Adipocyte (in vitro differentiated cells): ENCODE measurements around the gene ELMOD2.
A peak's percentile ranks its signal among the peaks of the same experiment; 100 is the strongest.

Source experiments
- DNase-seq: peaks from one replicate; pipeline ENCODE4 v3.0.0-alpha.2; 2015; ENCODE audit warnings: low read depth
- H3K27me3 ChIP-seq: replicated peaks from 2 replicates; pipeline ENCODE4 v1.7.0; 2013; ENCODE audit warnings: mild to moderate bottlenecking, low read length, moderate library complexity; ENCODE audit not compliant: control insufficient read depth, insufficient read depth
- H3K36me3 ChIP-seq: 2 replicates; pipeline ENCODE4 v1.7.0; 2013; ENCODE audit warnings: low read length, mild to moderate bottlenecking, moderate library complexity; ENCODE audit not compliant: control insufficient read depth, insufficient read depth, severe bottlenecking
- H3K4me1 ChIP-seq: 2 replicates; pipeline ENCODE4 v1.7.0; 2013; ENCODE audit warnings: mild to moderate bottlenecking, low read length, moderate library complexity; ENCODE audit not compliant: control insufficient read depth, insufficient read depth
- H3K4me3 ChIP-seq: 2 replicates; pipeline ENCODE4 v1.7.0; 2013; ENCODE audit warnings: mild to moderate bottlenecking, low read length, moderate library complexity
- H3K9ac ChIP-seq: 2 replicates; pipeline ENCODE4 v1.7.0; 2013; ENCODE audit warnings: mild to moderate bottlenecking, low read length, moderate library complexity
- H3K9me3 ChIP-seq: 2 replicates; pipeline ENCODE4 v1.7.0; 2013; ENCODE audit warnings: mild to moderate bottlenecking, low read length, moderate library complexity; ENCODE audit not compliant: control insufficient read depth

The ELMOD2 gene

GRCh38 chr4:140529434-140529833 is 5.5 kb downstream of the ELMOD2 start:
- Histone ChIP-seq H3K9me3 (no peaks in the 10 kb centered on the region), H3K4me3 (no peak overlapping the region), H3K27me3 (no peaks in the 10 kb centered on the region), H3K4me1 (peaks cover 8% of the 10 kb centered on the region), H3K36me3 (peaks cover 19% of the 10 kb centered on the region), H3K9ac (no peak overlapping the region)
- no peak for DNase-seq

- no peaks in the 10 kb centered on the region for H3K4me1 ChIP-seq
- DNase-seq: peak; percentile 22
- peaks cover 37% of the 10 kb centered on the region for H3K36me3 ChIP-seq
- H3K9me3 ChIP-seq: no peaks in the 10 kb centered on the region
- no peaks in the 10 kb centered on the region for H3K27me3 ChIP-seq
- no peak overlapping the region for H3K9ac ChIP-seq
- H3K4me3 ChIP-seq: no peak overlapping the region
Measured at GRCh38 chr4:140533951-140534480, 10.0 kb downstream of the ELMOD2 start.

GRCh38 chr4:140556372-140557085 is 32.6 kb downstream of the ELMOD2 start:
- Histone ChIP-seq H3K27me3 (no peaks in the 10 kb centered on the region), H3K36me3 (no peaks in the 10 kb centered on the region), H3K9me3 (no peaks in the 10 kb centered on the region), H3K4me3 (no peak overlapping the region), H3K9ac (no peak overlapping the region), H3K4me1 (no peaks in the 10 kb centered on the region)
- DNase-seq: no peak

GRCh38 chr4:140557831-140558435 is 34.0 kb downstream of the ELMOD2 start:
- Histone ChIP-seq H3K9ac (no peak overlapping the region), H3K4me3 (no peak overlapping the region), H3K36me3 (no peaks in the 10 kb centered on the region), H3K4me1 (no peaks in the 10 kb centered on the region), H3K9me3 (no peaks in the 10 kb centered on the region), H3K27me3 (no peaks in the 10 kb centered on the region)
- peak; percentile 7 for DNase-seq

GRCh38 chr4:140559696-140560095 is 35.7 kb downstream of the ELMOD2 start:
- H3K4me3 ChIP-seq: no peak overlapping the region
- no peaks in the 10 kb centered on the region for H3K27me3 ChIP-seq
- no peak overlapping the region for H3K9ac ChIP-seq
- H3K9me3 ChIP-seq: no peaks in the 10 kb centered on the region
- H3K36me3 ChIP-seq: no peaks in the 10 kb centered on the region
- DNase-seq: no peak
- H3K4me1 ChIP-seq: no peaks in the 10 kb centered on the region

GRCh38 chr4:140568507-140569306 is 44.7 kb downstream of the ELMOD2 start, which contains the start of gene UCP1:
Gene UCP1, minus strand, starts transcription at chr4:140568961. Its CDS starts 232 bp downstream, at chr4:140568729.
- peak; percentile 30 for DNase-seq
- Histone ChIP-seq H3K36me3 (no peaks in the 10 kb centered on the region), H3K9ac (no peak within 1 kb of the TSS), H3K4me3 (peak within 1 kb of the TSS; percentile 77), H3K4me1 (peaks cover 18% of the 10 kb centered on the region), H3K27me3 (peaks cover 56% of the 10 kb centered on the region), H3K9me3 (peaks cover 27% of the 10 kb centered on the region)

GRCh38 chr4:140569307-140569638 is 45.3 kb downstream of the ELMOD2 start:
- no peak for DNase-seq
- Histone ChIP-seq H3K27me3 (peaks cover 56% of the 10 kb centered on the region), H3K9ac (no peak overlapping the region), H3K36me3 (no peaks in the 10 kb centered on the region), H3K4me3 (peak overlapping the region; percentile 77), H3K9me3 (peaks cover 27% of the 10 kb centered on the region), H3K4me1 (peaks cover 18% of the 10 kb centered on the region)

GRCh38 chr4:140571620-140572019 is 47.7 kb downstream of the ELMOD2 start:
- no peak for DNase-seq
- no peak overlapping the region for H3K9ac ChIP-seq
- peaks cover 51% of the 10 kb centered on the region for H3K27me3 ChIP-seq
- peaks cover 18% of the 10 kb centered on the region for H3K4me1 ChIP-seq
- H3K4me3 ChIP-seq: no peak overlapping the region
- H3K9me3 ChIP-seq: peaks cover 27% of the 10 kb centered on the region
- no peaks in the 10 kb centered on the region for H3K36me3 ChIP-seq

- H3K9ac ChIP-seq: no peak overlapping the region
- H3K9me3 ChIP-seq: peaks cover 22% of the 10 kb centered on the region
- H3K27me3 ChIP-seq: peaks cover 45% of the 10 kb centered on the region
- H3K4me3 ChIP-seq: no peak overlapping the region
- no peak for DNase-seq
- H3K36me3 ChIP-seq: no peaks in the 10 kb centered on the region
- no peaks in the 10 kb centered on the region for H3K4me1 ChIP-seq
Measured at GRCh38 chr4:140575489-140575888, 51.5 kb downstream of the ELMOD2 start.

- Histone ChIP-seq H3K4me3 (no peak overlapping the region), H3K36me3 (no peaks in the 10 kb centered on the region), H3K27me3 (peaks cover 34% of the 10 kb centered on the region), H3K9ac (no peak overlapping the region), H3K9me3 (no peaks in the 10 kb centered on the region), H3K4me1 (no peaks in the 10 kb centered on the region)
- no peak for DNase-seq
Measured at GRCh38 chr4:140579278-140579677, 55.3 kb downstream of the ELMOD2 start.

GRCh38 chr4:140581078-140581477 is 57.1 kb downstream of the ELMOD2 start:
- no peak for DNase-seq
- Histone ChIP-seq H3K27me3 (peaks cover 34% of the 10 kb centered on the region), H3K4me1 (no peaks in the 10 kb centered on the region), H3K4me3 (no peak overlapping the region), H3K36me3 (no peaks in the 10 kb centered on the region), H3K9me3 (no peaks in the 10 kb centered on the region), H3K9ac (no peak overlapping the region)
